Measurements from ENCODE around the gene ABT1.

Gene ABT1

GRCh38 chr6:26607434-26608230 lies 10.9 kb downstream of the ABT1 start:
- DNase-seq (ENCODE audit: low read depth) = peak; percentile 20

- no peak for DNase-seq (ENCODE audit: low read depth)
These were observed 12.7 kb downstream of the ABT1 start for GRCh38 chr6:26609463-26609862.

- DNase-seq (ENCODE audit: low read depth) = no peak
These were observed 14.8 kb downstream of the ABT1 start for GRCh38 chr6:26611599-26611998.

DNA sequence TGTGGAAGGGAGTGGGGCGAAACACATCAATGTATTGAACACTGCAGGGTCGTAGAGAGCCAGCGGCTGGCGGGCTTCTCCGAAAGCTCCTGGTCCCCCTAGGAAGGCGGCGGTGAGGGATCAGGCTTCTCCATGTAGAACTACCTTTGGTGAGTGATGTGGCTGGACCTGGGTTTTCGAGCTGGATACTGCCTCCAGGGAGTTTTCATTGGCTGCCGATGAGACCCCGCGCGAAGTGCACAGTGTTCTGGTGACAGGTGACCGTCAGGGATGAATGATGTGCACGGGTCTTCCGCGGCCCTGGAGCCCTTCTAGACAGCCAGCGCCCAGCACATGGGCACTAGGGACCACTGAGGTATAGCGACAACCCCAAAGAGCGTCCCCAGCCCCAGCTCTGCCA lies 16.4 kb downstream of the ABT1 start:
- no peak for DNase-seq (ENCODE audit: low read depth)

DNA sequence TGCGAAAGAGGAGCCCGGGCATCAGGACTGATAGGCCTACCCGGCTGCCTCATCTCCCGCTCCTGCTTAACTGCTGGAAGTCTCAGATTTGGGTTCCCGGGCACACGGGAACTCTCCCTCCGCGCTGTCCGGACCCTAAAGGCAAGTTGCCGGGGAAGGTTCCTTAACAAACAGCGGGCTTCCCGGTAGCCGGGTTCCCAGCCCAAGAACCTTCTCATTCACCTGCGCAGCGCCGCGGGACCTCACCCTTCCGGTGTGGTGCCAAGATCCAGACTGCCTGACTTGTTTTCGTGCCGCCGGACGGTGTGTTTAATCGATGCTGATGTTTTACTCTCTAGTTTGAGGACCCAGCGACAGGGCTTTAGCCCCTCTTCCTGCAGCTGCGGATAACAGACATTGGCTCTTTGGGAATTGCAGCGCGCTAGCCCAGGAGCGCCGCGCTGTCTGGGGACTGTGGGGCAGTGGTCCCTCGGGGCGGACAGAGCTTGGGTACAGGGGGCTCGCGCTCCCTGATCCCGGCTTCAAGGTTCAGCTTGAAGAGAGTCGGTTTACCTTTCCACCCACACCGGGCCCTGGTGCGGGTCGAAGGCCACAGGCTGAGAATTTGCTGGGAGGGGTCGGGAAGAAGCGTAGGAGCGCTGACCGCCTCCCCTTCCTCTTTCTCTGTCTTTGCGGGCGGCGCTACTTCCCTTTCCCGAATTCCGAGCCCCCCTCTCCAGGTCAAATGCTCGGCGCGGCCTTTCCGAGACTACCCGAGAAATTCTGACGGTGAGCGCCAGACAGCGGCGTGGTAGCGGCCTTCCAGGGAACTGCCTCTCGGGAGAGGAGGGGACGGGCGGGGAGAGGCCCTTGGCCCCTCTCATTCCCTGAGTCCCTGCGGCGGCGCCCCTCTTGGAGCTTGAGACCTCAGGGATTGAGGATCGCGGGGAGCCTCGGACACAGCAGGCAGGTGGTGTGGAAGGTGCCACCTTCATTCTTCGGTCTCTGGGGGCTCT lies 17.2 kb downstream of the ABT1 start:
- no peak for DNase-seq (ENCODE audit: low read depth)

GRCh38 chr6:26623339-26623859 lies 26.6 kb downstream of the ABT1 start:
- no peak for DNase-seq (ENCODE audit: low read depth)

DNA sequence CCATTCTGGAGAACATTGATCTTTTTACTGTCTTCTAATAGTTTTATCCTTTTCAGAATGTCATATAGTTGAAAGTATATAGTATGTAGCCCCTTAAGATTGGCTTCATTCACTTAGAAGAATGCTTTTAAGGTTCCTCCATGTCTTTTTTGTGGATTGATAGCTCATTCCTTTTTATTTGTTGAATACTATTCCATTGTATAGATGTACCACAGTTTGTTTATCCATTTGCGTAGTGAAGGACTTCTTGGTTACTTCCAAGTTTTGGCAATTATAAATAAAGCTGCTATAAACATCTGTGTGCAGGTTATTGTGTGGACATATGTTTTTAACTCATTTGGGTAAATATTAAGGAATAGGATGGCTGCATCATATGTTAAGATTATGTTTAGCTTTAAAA lies 27.8 kb downstream of the ABT1 start:
- no peak for DNase-seq (ENCODE audit: low read depth)

DNA sequence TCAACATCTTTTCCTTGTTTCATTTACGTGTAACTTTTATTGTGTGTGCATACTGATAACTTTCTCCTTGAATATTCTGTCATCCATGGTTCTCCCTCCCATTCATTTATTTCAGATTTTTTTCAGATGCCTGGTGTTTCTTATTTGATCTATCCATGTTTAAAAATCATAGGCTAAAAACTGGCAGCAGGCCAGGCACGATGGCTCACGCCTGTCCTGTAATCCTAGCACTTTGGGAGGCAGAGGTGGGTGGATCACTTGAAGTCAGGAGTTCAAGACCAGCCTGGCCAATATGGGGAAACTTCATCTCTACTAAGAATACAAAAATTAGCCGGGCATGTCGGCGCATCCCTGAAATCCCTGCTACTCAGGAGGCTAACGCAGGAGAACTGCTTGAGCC lies 31.1 kb downstream of the ABT1 start:
- DNase-seq (ENCODE audit: low read depth) = no peak

- no peak for DNase-seq (ENCODE audit: low read depth)
These were observed 32.6 kb downstream of the ABT1 start for GRCh38 chr6:26629359-26629758.

GRCh38 chr6:26640806-26641205 lies 44.1 kb downstream of the ABT1 start:
- no peak for DNase-seq (ENCODE audit: low read depth)

DNA sequence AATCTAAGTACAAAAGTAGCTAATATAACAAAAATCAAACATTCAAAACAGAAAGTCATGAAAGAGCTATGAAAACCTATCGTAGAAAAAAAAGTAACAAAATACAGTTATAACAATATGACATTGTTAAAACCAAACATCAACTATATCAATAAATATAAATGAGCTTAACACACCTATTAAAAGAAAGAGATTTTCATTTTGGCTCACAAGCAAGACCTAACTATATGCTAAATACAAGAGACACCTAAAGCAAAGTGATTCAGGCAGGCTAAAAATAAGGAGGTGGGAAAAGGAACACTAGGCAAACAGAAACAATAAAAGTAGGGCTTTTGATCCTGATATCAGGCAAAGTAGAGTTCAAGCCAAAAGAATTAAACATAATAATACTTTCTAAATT lies 49.3 kb downstream of the ABT1 start:
- DNase-seq (ENCODE audit: low read depth) = no peak

All from activated T-helper 1 cell treated with Interleukin-2 at 50 U/mL for 16 hours (primary cell).